ENCODE results near the gene MICAL2.

MICAL2 gene

GRCh38 chr11:12195768-12196167, 85.4 kb downstream of the MICAL2 start:
- ChIA-PET CTCF (interaction anchor here (0.7 to 1.3 kb wide), 3 partner anchors 12 to 41 kb away, joined by 3 to 5 read pairs (median 5); no protein-coding TSS in a partner anchor), POLR2A (no interaction called here)
- DNase-seq (ENCODE audit: low read depth, low spot score): no peak
- no peak overlapping the region for H3K4me3 ChIP-seq (ENCODE audit: low read depth, low read length)
- TF ChIP-seq CTCF (IDR thresholded peaks at IDR 0.05; ENCODE audit: insufficient read depth, low read length, missing control alignments): no peak

- H3K4me3 ChIP-seq (ENCODE audit: low read depth, low read length): no peak overlapping the region
- POLR2A ChIA-PET: interaction anchor here (0.7 kb wide), 1 partner anchor 9 kb away, joined by 3 read pairs; no protein-coding TSS in a partner anchor
- CTCF ChIA-PET: interaction anchor here (1.3 kb wide), 1 partner anchor 40 kb away, joined by 5 read pairs; no protein-coding TSS in a partner anchor
These were observed 85.9 kb downstream of the MICAL2 start for GRCh38 chr11:12196308-12196707.

GRCh38 chr11:12196872-12197271, 86.5 kb downstream of the MICAL2 start:
- no peak for DNase-seq (ENCODE audit: low read depth, low spot score)
- CTCF ChIA-PET: interaction anchor here (0.7 to 1.8 kb wide), 3 partner anchors 13 to 149 kb away, joined by 3 to 5 read pairs (median 4); no protein-coding TSS in a partner anchor
- H3K4me3 ChIP-seq (ENCODE audit: low read depth, low read length): no peak overlapping the region
- POLR2A ChIA-PET: interaction anchor here (0.7 kb wide), 1 partner anchor 8 kb away, joined by 3 read pairs; no protein-coding TSS in a partner anchor
- no peak for TF ChIP-seq CTCF (IDR thresholded peaks at IDR 0.05; ENCODE audit: insufficient read depth, low read length, missing control alignments)

More at GRCh38 chr11:12196308-12196707, 85.9 kb downstream of the MICAL2 start:
- TF ChIP-seq CTCF (IDR thresholded peaks at IDR 0.05; ENCODE audit: insufficient read depth, low read length, missing control alignments): no peak
- no peak for DNase-seq (ENCODE audit: low read depth, low spot score)

GRCh38 chr11:12198251-12199222, 88.1 kb downstream of the MICAL2 start:
- no peak overlapping the region for H3K4me3 ChIP-seq (ENCODE audit: low read depth, low read length)
- TF ChIP-seq CTCF (IDR thresholded peaks at IDR 0.05; ENCODE audit: insufficient read depth, low read length, missing control alignments): no peak
- DNase-seq (ENCODE audit: low read depth, low spot score): no peak
- ChIA-PET CTCF (interaction anchor here (0.7 to 1.9 kb wide), 4 partner anchors 11 to 152 kb away, joined by 3 to 5 read pairs (median 4); no protein-coding TSS in a partner anchor), POLR2A (interaction anchor here (0.6 to 5.3 kb wide), 3 partner anchors 9 to 112 kb away, joined by 3 to 57 read pairs (median 52); no protein-coding TSS in a partner anchor)

- CTCF ChIA-PET: interaction anchor here (0.8 to 3.6 kb wide), 5 partner anchors 8 to 152 kb away, joined by 3 to 29 read pairs (median 6); no protein-coding TSS in a partner anchor
- H3K4me3 ChIP-seq (ENCODE audit: low read depth, low read length): no peak overlapping the region
- POLR2A ChIA-PET: interaction anchor here (0.6 to 5.3 kb wide), 14 partner anchors 8 to 1390 kb away, joined by 3 to 57 read pairs (median 4); partner anchors contain the start of gene EIF4G2
- TF ChIP-seq CTCF (IDR thresholded peaks at IDR 0.05; ENCODE audit: insufficient read depth, low read length, missing control alignments): no peak
- DNase-seq (ENCODE audit: low read depth, low spot score): no peak
These were observed 89.0 kb downstream of the MICAL2 start for GRCh38 chr11:12199231-12199948.

Data from AG04449 (cell line).